Stimulated activated CD4-positive, alpha-beta T cell treated with anti-CD3 and anti-CD28 coated beads, Interleukin-15, amount 100 ng/mL, for 24 hours (primary cell): ENCODE data around the gene LIX1.

Source experiments
- DNase-seq: peaks from one replicate; pipeline ENCODE4 v3.0.0-alpha.2; 2020

Gene LIX1

DNA sequence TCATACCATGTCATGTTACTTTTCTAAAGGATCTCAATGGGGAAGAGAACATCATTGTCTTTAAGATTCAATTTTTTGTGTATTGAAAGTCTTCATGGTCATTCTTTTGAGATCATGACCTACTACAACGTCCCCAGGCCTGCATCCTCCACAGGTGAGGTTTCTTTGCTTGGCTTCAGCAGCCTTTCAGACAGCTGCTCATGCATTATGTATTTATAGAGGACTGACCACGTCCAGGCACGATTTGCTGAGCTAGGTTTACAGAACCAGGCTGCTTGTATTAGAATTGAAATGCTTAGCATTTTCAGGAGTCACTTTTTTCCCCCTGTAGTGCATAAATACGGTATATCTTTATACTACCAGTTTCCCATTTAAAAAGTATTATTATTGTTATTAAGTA lies 70.4 kb downstream of the LIX1 start:
- no peak for DNase-seq

GRCh38 chr5:97071101-97071500 lies 71.3 kb downstream of the LIX1 start:
- DNase-seq, result no peak

- no peak for DNase-seq
Measured at GRCh38 chr5:97070234-97070633, 72.2 kb downstream of the LIX1 start.

- DNase-seq, result no peak
Measured at GRCh38 chr5:97067296-97067850, 75.0 kb downstream of the LIX1 start.

DNA sequence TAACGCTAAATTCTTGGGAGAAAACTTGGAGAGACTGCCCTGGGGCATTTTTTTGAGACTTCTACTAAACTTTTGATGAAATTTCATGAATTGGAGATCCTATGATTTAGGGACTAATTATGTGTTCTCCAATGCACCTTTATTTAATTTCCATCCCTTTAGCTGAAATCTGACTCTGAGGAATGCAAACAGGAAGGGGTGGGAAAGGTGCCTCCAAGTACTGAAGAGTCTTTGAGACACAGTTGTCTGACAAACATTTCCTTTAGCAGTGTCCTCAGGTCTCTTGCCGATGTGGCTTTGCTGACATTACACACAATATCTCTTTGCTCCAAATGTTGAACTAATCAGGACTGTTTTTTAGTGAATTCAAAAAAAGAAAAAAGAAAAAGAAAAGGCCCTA lies 76.9 kb downstream of the LIX1 start:
- DNase-seq, result no peak

DNA sequence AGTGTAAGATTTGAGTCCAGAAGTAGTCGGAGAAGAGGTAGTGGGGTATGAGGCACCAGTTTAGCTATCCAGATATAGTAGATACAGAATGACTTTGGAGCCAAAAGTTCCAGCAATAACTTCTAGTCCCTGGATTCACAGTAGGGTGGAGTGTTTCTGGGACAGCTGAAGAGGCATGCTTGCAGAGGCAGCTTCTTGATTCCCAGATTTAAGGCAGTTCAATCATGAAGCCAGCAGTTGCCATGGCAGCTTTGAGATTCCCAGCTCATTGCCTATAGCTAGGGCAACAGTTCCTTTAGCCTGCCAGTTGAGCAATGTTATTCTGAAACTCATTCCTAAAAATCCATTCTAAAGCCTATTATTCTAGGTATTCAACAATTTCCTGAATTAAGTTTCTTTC lies 79.2 kb downstream of the LIX1 start:
- DNase-seq, result no peak

DNA sequence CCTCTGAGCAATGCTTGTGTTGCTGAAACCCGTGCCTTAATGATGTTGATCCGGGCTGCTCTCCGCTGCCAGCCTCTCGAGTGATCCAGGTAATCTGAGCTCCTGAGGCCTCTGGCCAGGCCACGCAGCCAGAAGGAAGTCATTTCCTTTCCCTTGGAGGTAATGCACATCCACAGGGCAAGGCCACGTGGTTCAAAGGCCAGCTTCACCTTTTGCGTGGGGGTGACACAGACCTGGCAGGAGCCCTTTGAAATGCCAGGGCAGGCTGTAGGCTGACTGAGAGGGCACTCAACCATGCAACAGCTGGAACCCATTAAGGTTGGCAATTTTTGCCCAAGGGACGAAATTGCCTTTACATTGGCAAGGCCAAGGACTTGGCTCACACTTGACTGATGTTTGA lies 80.4 kb downstream of the LIX1 start:
- no peak for DNase-seq

DNA sequence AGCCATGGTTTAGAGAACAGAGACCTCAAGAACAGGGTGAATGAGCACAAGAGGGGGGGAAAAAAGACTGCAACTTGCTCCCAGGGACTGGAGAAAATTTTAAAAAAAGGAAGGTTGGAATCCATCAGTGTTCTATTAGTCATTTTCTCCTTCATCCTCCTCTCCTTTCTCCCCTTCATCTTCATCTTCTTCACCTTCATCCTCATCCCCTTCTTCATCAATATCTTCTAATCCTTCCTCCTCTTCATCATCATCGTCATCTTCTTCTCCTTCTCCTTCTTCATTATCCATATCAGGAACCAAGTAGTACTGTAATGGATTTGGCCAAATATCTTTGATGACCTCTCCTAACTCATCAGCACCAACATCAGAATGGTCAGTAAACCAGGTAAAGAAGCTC lies 86.1 kb downstream of the LIX1 start:
- DNase-seq, result no peak

GRCh38 chr5:97049175-97049574 lies 93.2 kb downstream of the LIX1 start:
- DNase-seq, result no peak

DNA sequence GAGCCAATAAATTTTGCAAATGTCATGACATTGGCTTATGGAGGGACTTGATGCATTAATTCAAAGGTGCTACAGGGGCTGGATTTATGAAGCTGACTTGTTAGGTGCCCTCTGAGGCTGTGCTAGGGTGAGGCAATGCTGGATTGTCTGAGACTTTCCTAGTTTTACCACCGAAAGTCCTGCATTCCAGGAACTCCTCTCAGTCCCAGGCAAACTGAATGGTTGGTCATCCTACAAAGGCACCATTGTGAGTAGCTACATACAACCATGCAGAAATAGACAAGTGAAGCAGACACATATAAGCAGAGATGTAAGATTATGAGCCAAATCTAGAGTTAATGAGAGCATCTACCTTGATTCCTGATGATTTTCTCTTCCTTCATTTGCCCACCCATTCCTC lies 95.3 kb downstream of the LIX1 start:
- DNase-seq, result no peak

GRCh38 chr5:97046270-97046982 lies 96.0 kb downstream of the LIX1 start:
- DNase-seq, result no peak

DNA sequence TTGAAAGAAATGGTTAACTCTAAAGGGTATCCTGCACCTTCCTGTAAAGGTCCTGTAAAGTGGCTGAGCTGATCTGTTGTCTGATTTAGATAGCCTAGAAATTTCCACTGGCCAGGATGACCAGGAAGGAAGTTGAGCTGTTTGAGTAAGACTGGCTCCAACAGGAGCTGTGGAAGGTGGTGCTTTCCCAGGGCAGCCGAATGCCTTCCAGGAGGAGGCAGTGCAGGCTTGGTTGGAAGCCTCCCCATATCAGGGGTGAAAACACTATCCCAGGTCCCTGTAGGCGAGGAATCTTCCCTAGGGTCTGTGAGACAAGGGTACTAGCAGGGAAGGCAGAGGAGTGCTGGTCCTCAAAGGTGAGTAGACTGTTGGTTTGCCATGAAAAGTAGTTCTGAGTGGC lies 98.4 kb downstream of the LIX1 start:
- no peak for DNase-seq

- no peak for DNase-seq
Measured at GRCh38 chr5:97043511-97043910, 98.9 kb downstream of the LIX1 start.

- no peak for DNase-seq
Measured at GRCh38 chr5:97042996-97043395, 99.4 kb downstream of the LIX1 start.
